GM12873 (cell line): ENCODE results near the gene NEGR1.

Experiments used
- TF ChIP-seq, protein P1 (sequence below): IDR thresholded peaks from 2 replicates; pipeline ENCODE4 v1.5.1; 2012; ENCODE audit warnings: low read depth, mild to moderate bottlenecking, moderate library complexity, low read length, control low read depth; ENCODE audit not compliant: insufficient read depth; ENCODE audit errors: missing control alignments

Gene NEGR1

DNA sequence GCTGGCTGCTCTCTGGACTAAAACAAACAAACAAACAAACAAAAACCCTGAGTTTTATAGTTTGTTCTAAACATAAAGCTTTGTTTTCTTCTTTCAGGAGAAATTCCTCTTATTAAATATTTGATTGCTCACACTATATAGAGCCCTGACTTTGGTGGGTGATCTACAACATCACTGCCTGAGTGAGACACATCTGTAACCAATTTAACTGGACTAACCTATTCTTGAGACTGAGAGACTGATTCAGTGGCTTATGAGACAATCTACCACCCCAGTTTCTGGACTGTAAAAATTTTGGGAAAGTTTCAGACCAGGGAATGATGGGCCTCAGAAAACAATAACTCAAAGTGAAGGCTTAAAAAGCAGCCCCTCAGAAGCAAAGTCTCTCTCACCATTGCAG lies 537.0 kb downstream of the NEGR1 start:
- TF ChIP-seq, protein P1, sequence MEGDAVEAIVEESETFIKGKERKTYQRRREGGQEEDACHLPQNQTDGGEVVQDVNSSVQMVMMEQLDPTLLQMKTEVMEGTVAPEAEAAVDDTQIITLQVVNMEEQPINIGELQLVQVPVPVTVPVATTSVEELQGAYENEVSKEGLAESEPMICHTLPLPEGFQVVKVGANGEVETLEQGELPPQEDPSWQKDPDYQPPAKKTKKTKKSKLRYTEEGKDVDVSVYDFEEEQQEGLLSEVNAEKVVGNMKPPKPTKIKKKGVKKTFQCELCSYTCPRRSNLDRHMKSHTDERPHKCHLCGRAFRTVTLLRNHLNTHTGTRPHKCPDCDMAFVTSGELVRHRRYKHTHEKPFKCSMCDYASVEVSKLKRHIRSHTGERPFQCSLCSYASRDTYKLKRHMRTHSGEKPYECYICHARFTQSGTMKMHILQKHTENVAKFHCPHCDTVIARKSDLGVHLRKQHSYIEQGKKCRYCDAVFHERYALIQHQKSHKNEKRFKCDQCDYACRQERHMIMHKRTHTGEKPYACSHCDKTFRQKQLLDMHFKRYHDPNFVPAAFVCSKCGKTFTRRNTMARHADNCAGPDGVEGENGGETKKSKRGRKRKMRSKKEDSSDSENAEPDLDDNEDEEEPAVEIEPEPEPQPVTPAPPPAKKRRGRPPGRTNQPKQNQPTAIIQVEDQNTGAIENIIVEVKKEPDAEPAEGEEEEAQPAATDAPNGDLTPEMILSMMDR = no peak

DNA sequence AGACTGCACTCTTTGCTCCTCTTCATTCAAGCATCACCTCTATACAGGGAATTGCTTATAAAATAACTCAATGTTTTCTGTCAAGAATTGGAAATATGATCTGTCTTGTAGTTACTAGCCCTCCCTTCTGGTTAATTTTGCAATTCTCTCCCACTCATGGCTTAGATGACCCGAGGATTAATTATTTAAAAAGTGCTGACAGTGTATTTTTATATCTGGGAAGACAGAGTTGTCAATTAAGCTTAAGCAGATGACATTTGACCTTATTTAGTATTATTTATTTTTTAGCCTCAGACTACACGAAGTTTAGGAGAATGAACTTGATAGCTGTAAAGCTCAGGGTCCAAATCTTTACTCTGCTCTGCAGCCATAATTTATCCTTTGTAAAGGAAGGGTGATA lies 538.5 kb downstream of the NEGR1 start:
- TF ChIP-seq, protein P1 = no peak

DNA sequence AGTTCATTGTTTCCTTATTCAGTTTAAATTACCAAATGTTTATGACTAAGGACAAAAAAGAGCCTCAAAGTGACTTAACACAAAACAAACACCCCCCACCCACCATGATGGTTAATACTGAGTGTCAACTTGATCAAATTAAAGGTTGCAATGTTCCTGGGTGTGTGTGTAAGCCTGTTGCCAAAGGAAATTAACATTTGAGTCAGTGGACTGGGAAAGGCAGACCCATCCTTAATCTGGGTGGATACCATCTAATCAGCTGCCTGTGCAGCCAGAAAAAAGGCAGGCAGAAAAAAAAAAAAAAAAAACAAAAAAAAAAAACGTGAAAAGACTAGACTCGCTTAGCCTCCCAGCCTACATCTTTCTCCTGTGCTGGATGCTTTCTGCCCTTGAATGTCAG lies 543.4 kb downstream of the NEGR1 start:
- TF ChIP-seq, protein P1 = no peak

DNA sequence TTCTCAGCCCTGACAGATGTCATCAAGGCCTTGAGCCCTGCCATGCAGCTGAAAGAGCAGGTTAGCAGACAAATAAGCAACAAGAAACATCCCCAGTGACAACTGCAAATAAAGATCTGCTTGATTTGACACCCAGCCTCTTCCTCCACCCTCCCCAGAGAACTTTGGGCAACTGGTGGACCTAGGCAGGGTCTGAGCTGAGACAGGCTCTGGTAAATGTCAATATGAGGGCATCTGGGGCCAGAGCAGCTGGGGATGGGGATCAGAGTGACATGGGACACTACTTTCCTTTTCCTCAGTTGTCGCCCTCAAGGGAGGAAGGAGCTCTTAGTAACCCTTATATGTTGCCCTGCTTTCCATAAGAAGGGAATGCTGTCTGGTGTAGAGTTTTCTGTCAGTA lies 544.1 kb downstream of the NEGR1 start:
- TF ChIP-seq, protein P1 = no peak

DNA sequence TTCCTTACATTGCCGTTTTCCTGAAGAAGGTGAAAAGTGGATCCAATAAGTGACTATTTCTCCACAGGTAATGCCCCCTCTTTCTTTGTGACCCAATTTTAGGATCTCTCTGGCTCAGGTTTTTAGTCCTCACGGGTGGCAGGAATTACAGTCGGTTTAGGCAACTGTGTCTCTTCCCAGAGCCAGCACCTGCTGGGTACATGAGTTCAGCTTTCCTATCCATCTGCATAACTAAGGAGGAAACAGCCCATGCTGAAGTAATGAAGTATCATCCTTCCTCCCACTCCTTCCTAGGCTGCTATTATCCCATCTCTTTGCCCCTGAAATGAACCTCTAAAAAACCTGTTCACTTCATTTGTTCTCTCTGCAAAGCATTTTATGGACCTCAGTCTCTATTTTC lies 544.6 kb downstream of the NEGR1 start:
- TF ChIP-seq, protein P1 = no peak

DNA sequence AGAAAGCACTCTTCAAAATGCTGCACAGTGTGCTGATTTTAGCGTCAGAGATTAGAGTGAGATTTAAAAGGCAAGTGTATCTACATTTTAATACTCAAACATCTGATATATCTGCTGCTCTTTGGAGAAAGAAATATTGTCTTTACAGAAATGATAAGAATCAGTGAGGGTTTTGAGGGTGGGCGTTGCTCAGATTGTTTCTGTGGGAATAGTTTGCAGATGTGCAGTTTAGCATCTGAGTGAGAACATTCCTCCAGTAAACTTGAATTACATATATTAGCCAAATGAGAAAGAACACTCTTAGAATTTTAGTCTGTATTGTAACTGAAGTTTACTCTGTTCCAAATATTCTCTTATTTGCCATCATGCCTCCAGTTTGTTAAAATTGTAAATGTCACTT lies 549.2 kb downstream of the NEGR1 start:
- TF ChIP-seq, protein P1 = no peak

DNA sequence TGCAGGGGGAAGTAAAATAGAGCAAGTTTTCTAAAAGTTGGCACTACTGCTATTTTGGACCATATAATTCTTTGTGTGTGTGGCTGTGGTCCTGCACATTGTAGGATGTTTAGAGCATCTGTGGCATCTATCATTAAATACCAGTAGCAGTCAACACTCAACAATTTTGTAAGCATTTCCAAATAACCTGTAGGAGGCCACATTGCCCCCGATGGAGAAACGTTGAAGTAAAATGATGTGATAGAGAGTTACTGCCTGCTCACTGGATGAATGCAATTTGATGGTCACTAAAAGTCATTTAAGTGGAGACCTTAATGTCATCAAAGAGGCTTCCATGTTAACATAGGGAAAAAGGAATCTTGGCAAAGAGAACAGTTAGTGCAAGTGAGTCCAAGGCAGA lies 560.8 kb downstream of the NEGR1 start:
- TF ChIP-seq, protein P1 = no peak
